ENCODE results near the gene PPFIA1.

DNA sequence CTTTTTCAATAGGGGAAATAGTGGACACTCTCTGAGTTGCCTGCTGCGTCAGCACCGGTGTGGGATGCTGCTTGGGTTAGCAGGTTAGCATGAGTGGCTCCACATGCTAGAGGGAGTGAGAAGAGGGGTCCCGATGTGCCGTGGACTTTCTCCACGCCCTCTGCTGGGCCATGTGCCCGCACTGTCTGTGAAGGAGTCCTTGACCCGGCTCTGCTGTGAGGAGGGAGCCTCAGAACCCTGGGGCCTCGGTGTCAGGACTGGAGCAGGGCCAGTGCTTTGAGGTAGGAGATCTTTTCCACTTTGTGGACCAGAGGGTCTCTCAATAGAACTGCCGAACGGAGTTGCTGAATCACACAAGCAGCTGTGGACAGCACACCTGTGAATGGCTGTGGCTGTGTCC is 142.7 kb downstream of the PPFIA1 start:
- TF ChIP-seq, protein P1, sequence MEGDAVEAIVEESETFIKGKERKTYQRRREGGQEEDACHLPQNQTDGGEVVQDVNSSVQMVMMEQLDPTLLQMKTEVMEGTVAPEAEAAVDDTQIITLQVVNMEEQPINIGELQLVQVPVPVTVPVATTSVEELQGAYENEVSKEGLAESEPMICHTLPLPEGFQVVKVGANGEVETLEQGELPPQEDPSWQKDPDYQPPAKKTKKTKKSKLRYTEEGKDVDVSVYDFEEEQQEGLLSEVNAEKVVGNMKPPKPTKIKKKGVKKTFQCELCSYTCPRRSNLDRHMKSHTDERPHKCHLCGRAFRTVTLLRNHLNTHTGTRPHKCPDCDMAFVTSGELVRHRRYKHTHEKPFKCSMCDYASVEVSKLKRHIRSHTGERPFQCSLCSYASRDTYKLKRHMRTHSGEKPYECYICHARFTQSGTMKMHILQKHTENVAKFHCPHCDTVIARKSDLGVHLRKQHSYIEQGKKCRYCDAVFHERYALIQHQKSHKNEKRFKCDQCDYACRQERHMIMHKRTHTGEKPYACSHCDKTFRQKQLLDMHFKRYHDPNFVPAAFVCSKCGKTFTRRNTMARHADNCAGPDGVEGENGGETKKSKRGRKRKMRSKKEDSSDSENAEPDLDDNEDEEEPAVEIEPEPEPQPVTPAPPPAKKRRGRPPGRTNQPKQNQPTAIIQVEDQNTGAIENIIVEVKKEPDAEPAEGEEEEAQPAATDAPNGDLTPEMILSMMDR (conservative IDR thresholded peaks at IDR 0.05; ENCODE audit: low read length): no peak
- no peak for TF ChIP-seq EZH2phosphoT487 (IDR thresholded peaks at IDR 0.05; ENCODE audit: borderline replicate concordance, low read depth, low read length)
